Esophagus muscularis mucosa (tissue), 4 donors: ENCODE results near the gene APH1B. TPM values are rescaled to one million over a fixed set of nuclear protein-coding genes. Genes with fewer than 3 reads are reported as not detected.
A peak's percentile ranks its signal among the peaks of the same experiment; 100 is the strongest.
"Not testable (repeated sequence)": the region's sequence is repeated elsewhere in the genome, so short reads cannot be mapped to it uniquely, and the experiment has no call there.

ENCODE experiments used
- DNase-seq: peaks from one replicate; pipeline ENCODE4 v3.0.0-alpha.2; 2017; ENCODE audit errors: extremely low spot score
- H3K27ac ChIP-seq, 4 donors: fragments of 200-600 bp; sonication (generic); replicated peaks in 1 of 4; 1 replicate in 3 of 4; 2 replicates in 1 of 4; pipeline ENCODE4 v1.5.1; 2016 to 2019; ENCODE audit warnings: mild to moderate bottlenecking in 1 of 4
- H3K27me3 ChIP-seq, 4 donors: fragments of 200-600 bp; sonication (generic); one replicate each; pipeline versions ENCODE4 v1.5.1 to v1.6.0; 2016 to 2019
- H3K36me3 ChIP-seq, 4 donors: fragments of 200-600 bp; sonication (generic); one replicate each; pipeline ENCODE4 v1.5.1; 2016 to 2019
- H3K4me1 ChIP-seq, 4 donors: fragments of 200-600 bp; sonication (generic); one replicate each; pipeline ENCODE4 v1.5.1; 2016 to 2019
- H3K4me3 ChIP-seq, 4 donors: fragments of 200-600 bp; sonication (generic); 1 replicate in 2 of 4; 2 replicates in 2 of 4; pipeline ENCODE4 v1.5.1; 2016 to 2019; ENCODE audit warnings: mild to moderate bottlenecking in 4 of 4, moderate library complexity in 1 of 4
- H3K9me3 ChIP-seq, 4 donors: fragments of 200-600 bp; sonication (generic); 1 replicate in 3 of 4; 2 replicates in 1 of 4; pipeline ENCODE4 v1.5.1; 2016 to 2019
- CTCF ChIP-seq, 3 experiments: fragments of 200-600 bp in 2 of 3; fragments of 450-650 bp in 1 of 3; sonication (generic) in 2 of 3; IDR thresholded peaks; one replicate each; pipeline ENCODE4 v1.5.1; 2017 to 2019; ENCODE audit warnings: antibody characterized with exemption in 3 of 3, mild to moderate bottlenecking in 2 of 3, moderate library complexity in 1 of 3
- EP300 ChIP-seq: sonication (generic); formaldehyde crosslinking; IDR thresholded peaks from one replicate; pipeline ENCODE4 v1.6.1; 2017; ENCODE audit warnings: antibody characterized with exemption
- POLR2A ChIP-seq: fragments of 450-650 bp; IDR thresholded peaks from one replicate; pipeline ENCODE4 v1.6.1; 2017; ENCODE audit warnings: antibody characterized with exemption, moderate library complexity, mild to moderate bottlenecking, low read depth
- POLR2AphosphoS5 ChIP-seq, 2 donors: sonication (generic); formaldehyde crosslinking; IDR thresholded peaks; one replicate each; pipeline ENCODE4 v1.6.1; 2017; ENCODE audit warnings: antibody characterized with exemption in 2 of 2
- WGBS: methylation state at CpG from one replicate; pipeline ENCODE4 v1.1.5; 2018; 5-methylcytosine and 5-hydroxymethylcytosine counted together
- intact Hi-C: fragments of 100-400 bp; cut with DNase I; formaldehyde crosslinking; loops from one replicate; pipeline ENCODE4 v1.15.1; 2023
- total RNA-seq, 4 donors: library from RNA; depleted of rRNA; stranded (reverse); fragments of >200 nt; gene quantifications; one replicate each; pipeline versions ENCODE4 v1.1.0 to v1.2.1, GENCODE V29; 2016

APH1B gene
- total RNA-seq, 4 donors from 2014 or later: 7.5 to 9.4 (median 8.9) TPM

- Histone ChIP-seq H3K4me3 (no peak overlapping the region), H3K4me1 (peaks cover 25 to 47% (median 29%) of the 10 kb centered on the region in 4 donors), H3K9me3 (no peaks in the 10 kb centered on the region), H3K27me3 (no peaks in the 10 kb centered on the region), H3K27ac (peak overlapping the region in 1 of 4 donors; percentile 38), H3K36me3 (no peaks in the 10 kb centered on the region)
- intact Hi-C loops: no loop called here
- TF ChIP-seq CTCF (IDR thresholded peaks at IDR 0.05): no peak
- TF ChIP-seq POLR2AphosphoS5 (IDR thresholded peaks at IDR 0.05): no peak
- TF ChIP-seq EP300: no peak
- no peak for TF ChIP-seq POLR2A
- DNase-seq: no peak
- 95% methylated on average over 5 of the region's 5 CpGs for WGBS
Observed at GRCh38 chr15:63232943-63233342, 44.5 kb upstream of the APH1B start.

GRCh38 chr15:63233667-63234423 lies 43.6 kb upstream of the APH1B start:
- Histone ChIP-seq H3K36me3 (no peaks in the 10 kb centered on the region), H3K27ac (peak overlapping the region; percentile 38 to 69 (median 60)), H3K4me3 (no peak overlapping the region), H3K9me3 (no peaks in the 10 kb centered on the region), H3K4me1 (peaks cover 29 to 48% (median 37%) of the 10 kb centered on the region in 4 donors), H3K27me3 (no peaks in the 10 kb centered on the region)
- 37% methylated on average over 5 of the region's 5 CpGs for WGBS
- DNase-seq: no peak
- intact Hi-C loops: no loop called here
- TF ChIP-seq POLR2A (no peak), POLR2AphosphoS5 (IDR thresholded peaks at IDR 0.05) (no peak), EP300 (no peak)

GRCh38 chr15:63234451-63234870 lies 42.9 kb upstream of the APH1B start:
- Histone ChIP-seq H3K4me1 (peaks cover 31 to 54% (median 40%) of the 10 kb centered on the region in 4 donors), H3K4me3 (no peak overlapping the region), H3K36me3 (no peaks in the 10 kb centered on the region), H3K27ac (peak overlapping the region; percentile 38 to 69 (median 60)), H3K27me3 (no peaks in the 10 kb centered on the region), H3K9me3 (no peaks in the 10 kb centered on the region)
- no peak for TF ChIP-seq POLR2A
- TF ChIP-seq POLR2AphosphoS5 (IDR thresholded peaks at IDR 0.05): peak in 1 of 2 donors; percentile 29
- TF ChIP-seq EP300: no peak
- DNase-seq: no peak
- 64% methylated on average over 5 of the region's 5 CpGs for WGBS
- intact Hi-C loops: no loop called here

- Histone ChIP-seq H3K9me3 (no peaks in the 10 kb centered on the region), H3K27me3 (no peaks in the 10 kb centered on the region), H3K36me3 (no peaks in the 10 kb centered on the region), H3K27ac (no peak overlapping the region), H3K4me3 (no peak overlapping the region), H3K4me1 (peaks cover 31 to 58% (median 49%) of the 10 kb centered on the region in 4 donors)
- TF ChIP-seq POLR2AphosphoS5 (IDR thresholded peaks at IDR 0.05) (peak in 1 of 2 donors; percentile 24), EP300 (no peak)
- intact Hi-C loops: no loop called here
- no peak for DNase-seq
Observed at GRCh38 chr15:63236272-63236671, 41.1 kb upstream of the APH1B start.

GRCh38 chr15:63237086-63237485 lies 40.3 kb upstream of the APH1B start:
- H3K27ac ChIP-seq, H3K36me3 ChIP-seq, DNase-seq, H3K4me3 ChIP-seq, intact Hi-C loops, H3K27me3 ChIP-seq, H3K9me3 ChIP-seq: not testable (repeated sequence)
- peaks cover 31 to 55% (median 51%) of the 10 kb centered on the region in 4 donors for H3K4me1 ChIP-seq
- WGBS: 78% methylated on average over 1 of the region's 1 CpG

DNA sequence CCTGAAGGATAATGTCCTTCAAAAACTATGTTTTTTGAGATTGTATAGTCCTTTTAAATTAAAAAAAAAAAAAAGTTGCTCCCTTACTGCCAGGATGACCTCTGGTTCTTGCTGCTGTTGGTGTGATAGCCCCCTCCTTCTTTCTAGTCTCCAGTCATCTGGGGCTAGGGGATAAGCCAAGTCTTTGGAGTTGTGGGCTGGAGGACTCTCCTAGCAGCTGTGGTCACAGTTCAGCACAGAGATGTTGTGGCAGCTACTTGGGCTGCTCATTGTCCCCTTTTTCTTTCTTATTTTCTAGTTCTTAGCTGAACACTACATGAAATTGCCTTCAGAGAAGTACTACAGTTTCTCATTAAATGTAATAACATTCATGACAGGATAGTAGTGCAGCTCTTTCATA lies 39.2 kb upstream of the APH1B start:
- Histone ChIP-seq H3K27ac (peak overlapping the region in 1 of 4 donors; percentile 36), H3K9me3 (no peaks in the 10 kb centered on the region), H3K27me3 (no peaks in the 10 kb centered on the region), H3K4me1 (peaks cover 31 to 63% (median 60%) of the 10 kb centered on the region in 4 donors), H3K36me3 (no peaks in the 10 kb centered on the region), H3K4me3 (no peak overlapping the region)
- no peak for DNase-seq
- no peak for TF ChIP-seq CTCF (IDR thresholded peaks at IDR 0.05)
- TF ChIP-seq POLR2AphosphoS5 (IDR thresholded peaks at IDR 0.05): no peak
- TF ChIP-seq EP300: no peak
- no peak for TF ChIP-seq POLR2A
- intact Hi-C loops: no loop called here
